NCI-H146 treated with DMSO at 0.1 percent for 48 hours (cell line): Measurements from ENCODE around the gene MAP2K2.
A peak's percentile ranks its signal among the peaks of the same experiment; 100 is the strongest.

Experiments
- DNase-seq: peaks from one replicate; lab custom pipeline; 2025; ENCODE audit not compliant: unreplicated experiment; lab: John Stamatoyannopoulos, UW

Gene MAP2K2

DNA sequence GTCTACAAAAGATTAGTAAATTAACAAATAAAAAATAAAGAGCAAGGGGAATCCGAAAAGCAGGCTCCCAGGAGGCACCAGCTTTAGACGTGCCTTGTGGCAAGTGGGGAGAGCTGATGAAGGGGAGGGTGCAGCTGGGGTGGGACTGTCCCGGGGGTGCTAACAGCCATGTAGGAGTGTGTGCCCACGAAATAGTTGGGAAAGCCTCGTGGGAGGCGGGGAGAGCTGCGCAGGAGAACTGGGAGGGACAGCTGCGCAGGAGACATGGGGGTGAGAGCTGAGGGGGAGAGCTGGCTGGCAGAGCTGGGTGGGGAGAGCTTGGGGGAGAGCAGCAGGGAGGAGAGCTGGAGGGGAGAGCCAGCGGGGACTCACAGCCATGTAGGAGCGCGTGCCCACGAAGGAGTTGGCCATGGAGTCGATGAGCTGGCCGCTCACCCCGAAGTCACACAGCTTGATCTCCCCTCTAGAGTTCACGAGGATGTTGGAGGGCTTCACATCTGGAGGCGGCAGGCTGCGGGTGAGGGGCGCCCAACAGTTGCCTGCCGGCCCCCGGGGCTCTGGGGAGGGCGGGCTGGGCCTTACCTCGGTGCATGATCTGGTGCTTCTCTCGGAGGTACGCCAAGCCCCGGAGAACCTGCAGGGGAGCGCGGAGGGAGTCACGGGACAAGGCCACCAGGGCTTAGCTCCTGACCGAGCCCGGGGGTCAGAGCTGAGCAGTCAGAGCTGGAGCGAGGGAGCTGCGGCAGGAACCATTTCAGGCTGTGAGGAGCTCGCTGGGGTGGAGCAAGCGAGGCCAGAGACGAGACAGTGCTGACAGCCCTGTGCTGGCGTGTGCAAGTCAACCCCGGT lies 23.1 kb downstream of the MAP2K2 start:
- no peak for DNase-seq

DNA sequence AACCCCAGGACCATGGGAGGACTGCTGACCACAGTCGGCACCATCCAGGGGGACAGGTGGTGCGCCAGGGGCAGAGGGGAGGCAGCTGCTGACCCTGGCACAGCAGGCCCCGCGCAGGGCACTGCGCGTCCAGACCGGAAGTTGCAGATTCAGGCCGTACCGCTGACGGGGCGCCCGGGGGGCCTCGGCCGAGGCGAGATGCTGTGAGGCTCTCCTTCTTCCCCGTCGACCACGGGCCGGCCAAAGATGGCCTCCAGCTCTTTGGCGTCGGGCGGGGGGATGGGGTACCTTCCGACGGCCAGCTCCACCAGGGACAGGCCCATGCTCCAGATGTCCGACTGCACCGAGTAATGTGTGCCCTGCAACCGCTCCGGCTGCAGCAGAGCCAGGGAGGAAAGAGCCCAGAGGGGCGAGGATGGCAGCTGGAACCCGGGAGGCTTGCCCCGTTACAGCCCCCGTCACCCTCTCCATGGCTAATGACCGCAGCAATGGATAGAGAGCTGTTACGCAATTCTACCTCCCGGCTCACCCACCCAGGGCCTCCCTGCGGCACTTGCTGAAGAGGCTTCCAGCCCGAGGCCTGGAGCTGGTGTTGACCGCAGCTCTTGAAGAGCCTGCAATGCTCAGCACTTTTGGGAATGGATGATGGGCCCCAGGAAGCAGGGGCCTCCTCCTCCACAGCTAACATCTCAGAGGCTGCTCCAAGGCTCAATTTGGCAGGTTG lies 24.7 kb downstream of the MAP2K2 start:
- DNase-seq: no peak

DNA sequence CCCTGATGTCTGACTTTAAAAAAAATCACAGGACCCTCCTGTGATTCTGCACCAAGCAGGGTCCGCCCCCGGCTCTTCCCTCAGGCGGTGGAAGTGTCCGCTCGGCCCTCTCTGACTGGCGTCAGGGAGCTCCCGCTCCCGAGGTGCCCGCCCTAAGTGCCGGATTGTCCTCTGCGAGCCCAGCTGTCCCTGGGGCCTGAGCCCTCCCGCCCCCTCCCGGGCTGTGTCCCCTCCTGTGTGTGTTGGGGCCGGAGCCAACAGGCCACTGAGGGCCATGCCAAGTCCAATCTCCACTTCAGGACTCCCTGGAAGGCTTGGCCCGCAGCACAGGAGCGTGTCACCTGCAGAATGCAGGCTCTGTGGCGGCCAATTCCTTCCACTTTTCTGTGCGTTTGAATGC lies 25.4 kb downstream of the MAP2K2 start:
- DNase-seq: no peak

DNA sequence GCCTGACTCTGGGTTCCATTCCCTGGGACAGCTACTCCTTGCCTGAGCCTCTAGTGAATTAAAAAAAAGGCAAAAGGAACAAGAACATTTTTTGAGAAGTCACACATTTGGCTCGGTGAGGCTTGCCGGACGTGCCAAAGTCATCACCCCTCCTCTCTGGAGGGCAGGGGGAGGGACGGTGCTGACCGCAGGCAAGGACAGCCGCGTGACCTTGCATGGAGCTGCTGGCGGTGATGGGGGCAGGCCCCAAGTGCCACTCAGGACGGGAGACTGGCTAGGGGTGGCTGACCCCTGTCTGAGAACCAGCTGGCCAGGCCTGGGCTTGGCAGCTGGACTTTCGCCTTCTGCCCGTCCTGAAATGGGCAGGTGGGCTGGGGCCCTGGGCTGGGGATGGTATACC lies 26.4 kb downstream of the MAP2K2 start:
- no peak for DNase-seq

DNA sequence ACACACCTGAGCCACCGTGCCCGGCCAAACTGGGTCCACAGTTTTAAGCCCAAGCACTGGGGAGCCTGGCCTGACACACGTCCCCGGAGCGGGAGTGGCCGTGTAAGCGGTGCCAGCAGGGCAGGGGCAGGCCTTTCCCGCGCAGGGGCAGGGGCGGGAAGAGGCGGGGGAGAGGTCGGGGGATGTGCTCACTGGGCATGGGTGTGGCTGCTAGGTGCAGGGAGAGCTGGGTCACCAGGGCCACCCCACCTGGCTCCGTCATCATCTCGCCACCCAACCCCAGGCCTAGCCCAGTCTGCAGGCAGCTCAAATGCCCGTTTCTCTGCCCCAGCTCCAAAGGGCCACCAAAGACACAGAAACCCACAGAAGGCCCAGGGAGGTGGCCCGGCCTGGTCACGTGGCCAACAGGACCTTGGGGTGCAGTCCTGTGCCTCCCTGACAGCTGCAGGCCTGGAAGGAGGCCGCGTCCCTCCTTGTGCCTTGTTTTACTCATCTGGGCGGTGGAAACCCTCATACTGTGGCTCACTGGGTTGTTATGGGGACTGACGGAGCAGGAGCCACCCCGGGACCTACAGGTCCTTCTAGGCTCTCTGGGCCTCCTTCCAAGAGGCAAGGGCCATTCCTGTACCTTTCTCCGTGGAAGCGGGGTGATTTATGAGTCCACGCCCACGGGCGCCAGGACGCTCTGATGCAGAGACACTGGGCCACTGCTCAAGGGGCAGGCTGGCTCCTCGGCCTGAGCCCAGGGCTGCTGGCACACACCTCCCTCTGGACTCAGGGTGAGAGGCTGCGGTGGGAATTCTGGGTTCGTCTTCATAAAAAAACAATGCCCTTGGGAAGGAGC lies 27.7 kb downstream of the MAP2K2 start:
- no peak for DNase-seq

DNA sequence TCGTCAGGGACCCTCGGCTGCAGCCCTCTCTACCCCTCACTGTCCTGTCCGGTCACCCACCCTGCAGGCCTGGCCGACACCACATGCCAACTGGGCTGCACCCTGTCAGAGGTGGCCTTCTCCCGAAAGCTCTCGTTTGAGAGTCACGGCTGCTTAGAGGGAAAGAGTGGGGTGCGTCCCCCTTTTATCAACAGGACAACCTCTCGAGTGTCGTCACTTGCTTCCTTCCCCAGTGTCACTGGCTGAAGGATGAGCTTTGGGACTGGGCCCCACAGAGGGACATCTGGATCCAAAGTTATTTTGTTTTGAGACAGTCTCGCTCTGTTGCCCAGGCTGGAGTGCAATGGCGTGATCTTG lies 28.5 kb downstream of the MAP2K2 start:
- DNase-seq: no peak

DNA sequence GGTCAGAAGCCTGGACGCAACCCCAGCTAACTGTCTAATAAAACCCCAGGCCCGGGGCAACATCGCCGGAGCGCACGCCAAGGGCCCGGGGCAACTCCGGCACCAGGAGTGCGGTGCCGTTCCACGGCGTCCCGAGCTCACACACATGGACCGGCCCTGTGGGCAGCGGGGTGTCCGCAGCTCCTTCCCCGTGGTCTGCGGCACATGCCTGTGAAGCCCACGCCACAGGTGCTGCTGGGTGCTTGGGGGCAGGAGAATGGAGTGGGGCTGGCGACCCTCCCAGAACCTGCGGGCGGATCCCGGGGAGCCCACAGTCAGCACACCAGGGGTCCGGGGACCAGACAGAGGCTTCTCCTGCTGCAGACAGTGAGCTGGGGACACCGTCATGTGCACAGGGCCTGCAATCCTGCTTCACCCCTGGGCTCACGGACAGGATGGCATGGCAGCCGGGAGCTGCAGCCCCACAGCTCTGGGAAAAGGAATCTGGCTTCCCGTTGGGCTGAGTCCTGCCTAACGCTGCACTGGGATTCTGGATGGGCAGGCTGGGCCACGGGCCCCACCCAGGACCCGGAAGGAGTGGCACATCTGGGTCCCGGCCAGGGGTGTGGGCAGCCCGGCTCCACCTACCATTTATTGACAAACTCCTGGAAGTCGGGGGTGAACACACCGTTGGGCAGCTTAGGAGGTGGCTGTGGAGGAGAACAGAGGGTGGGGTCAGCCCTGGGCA lies 29.0 kb downstream of the MAP2K2 start:
- no peak for DNase-seq

DNA sequence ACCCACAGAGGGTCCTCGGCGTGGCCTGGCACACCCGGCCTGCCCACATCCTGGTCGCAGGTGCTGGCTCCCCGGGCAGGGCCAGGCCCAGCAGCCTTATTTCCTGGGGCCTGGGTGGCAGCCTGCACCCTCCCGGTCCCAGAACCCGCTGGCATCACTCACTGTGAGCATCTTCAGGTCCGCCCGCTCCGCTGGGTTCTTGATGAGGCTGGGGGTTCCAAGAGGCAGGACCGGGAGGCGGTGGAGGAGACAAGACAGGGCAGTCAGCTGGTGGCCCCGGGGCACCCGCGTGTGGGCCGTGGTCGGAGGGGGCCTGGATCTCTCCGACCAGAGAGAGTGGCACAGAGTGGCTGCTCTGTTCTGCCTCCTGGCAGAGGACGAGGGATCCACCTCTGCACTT lies 29.6 kb downstream of the MAP2K2 start:
- no peak for DNase-seq

DNA sequence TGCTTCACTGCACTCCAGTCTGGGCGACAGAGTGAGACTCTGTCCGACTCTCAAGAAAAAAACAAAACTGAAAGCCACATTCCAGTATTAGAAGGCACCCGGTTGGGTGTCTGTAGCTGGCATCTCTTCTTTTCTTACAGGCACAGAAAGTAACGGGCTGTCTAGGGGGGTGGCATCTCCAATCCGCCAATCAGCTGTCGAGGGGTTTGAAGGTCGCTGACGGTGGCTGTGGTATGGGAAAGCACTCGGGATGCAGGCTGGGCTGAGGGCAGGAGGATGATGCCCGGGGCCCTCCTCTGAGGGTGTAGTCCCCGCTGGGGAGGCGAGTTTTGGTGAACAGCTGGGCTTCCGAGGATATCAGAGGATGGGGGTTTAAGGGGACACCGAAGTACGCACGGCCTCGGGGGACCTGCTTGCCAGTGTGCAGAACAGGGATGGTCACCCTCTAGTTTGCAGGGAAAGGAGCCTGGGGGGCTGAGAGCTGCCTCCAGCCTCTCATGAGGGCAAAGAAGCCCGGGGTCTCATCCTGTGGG lies 30.2 kb downstream of the MAP2K2 start:
- DNase-seq: no peak

DNA sequence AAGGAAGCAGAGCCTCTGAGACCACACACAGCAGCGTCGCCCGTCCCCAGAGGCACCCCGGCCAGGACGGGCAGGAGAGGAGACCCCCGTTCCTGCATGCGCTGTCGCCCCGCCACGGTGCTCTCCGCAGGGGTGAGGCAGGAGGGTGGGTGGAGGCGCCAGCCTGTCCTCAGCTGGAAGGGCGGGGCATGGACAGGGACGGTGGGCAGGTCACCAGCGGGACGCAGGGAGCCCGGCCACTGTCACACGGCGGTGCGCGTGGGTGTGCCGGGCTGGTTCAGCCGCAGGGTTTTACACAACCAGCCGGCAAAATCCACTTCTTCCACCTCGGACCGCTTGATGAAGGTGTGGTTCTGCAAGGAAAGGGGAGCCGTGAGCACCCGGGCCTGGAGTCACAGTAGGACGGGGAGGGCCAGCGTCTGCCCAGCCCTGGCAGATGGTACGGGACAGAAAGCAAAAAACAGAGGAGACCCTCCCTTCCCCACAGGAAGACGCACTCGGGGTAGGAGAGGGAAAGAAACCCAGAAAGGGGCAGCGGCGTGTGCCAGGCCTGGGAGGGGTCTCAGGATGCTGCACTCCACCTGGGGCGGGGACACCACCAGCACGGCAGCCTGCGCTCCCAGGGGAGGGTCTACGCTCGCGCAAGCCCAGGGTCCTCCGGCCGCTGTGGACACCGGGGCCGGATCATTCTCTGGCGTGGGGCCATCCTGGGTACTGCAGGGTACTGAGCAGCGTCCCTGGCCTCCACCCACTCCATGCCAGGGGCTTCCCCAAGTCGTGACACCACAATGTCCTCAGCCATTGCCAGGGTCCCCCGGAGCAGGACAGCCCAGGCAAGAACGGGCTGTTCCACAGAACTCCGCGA lies 33.3 kb downstream of the MAP2K2 start:
- DNase-seq: no peak

DNA sequence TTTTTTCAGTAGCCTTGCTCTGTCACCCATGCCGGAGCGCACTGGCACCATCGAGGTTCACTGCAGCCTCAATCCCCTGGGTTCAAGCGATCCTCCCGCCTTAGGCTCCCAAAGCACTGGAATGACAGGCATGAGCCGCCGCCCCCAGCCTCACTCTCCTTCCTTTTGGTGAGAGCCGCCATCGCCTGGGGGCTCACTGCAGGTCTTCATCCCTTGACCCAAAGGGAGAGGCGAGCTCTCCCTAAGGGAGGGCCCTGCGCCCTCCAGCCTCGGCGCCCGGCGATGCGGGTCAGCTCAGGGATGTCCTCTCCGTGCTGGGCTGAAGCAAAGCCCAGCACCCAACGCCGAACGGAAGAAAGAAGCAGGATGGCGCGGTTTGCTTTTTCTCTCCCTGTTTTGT lies 34.0 kb downstream of the MAP2K2 start:
- DNase-seq: no peak

DNA sequence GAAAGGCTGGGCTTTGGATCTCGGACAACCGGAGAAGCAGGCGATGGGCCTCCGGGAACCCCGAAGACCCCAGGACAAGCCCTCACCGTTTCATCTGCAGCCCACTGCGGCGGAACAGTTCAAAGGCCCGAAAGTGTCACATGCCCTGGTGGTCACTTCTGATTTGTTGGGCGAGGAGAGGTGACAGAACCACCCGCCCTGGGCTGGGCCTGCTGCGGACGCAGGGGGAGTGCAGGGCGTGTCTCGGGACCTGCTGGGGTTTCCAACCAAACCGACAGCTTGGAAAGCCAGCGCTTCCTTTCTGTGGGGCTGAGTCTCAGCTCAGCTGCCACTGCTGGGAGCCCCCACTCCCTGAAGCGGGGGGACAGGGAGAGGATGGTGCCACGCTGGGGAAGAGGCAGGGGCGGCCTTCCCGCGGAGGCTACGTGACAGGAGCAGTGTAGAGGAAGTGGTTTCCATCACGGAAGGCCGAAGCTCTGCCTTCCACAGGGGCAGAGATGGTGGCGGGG lies 34.5 kb downstream of the MAP2K2 start:
- no peak for DNase-seq

DNA sequence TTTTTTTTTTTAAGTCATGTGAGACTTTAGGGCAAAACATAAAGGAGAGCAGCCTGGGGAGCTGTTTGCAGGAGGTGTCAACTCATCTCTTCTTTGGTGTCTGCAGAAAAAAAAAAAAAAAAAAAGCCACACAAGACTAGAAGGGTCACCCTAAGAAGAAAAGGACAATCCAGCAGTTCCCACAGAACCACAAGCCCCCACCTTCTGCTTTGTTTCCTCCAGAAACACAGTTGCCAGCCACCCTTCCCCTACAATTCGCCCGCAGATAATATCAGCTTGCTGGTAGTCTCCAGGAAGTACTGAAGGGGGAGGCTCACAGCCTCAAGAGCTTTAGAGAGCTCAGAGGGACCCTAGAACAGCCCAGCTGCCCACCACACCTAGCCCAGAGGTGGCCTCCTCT lies 34.9 kb downstream of the MAP2K2 start:
- DNase-seq: no peak

DNA sequence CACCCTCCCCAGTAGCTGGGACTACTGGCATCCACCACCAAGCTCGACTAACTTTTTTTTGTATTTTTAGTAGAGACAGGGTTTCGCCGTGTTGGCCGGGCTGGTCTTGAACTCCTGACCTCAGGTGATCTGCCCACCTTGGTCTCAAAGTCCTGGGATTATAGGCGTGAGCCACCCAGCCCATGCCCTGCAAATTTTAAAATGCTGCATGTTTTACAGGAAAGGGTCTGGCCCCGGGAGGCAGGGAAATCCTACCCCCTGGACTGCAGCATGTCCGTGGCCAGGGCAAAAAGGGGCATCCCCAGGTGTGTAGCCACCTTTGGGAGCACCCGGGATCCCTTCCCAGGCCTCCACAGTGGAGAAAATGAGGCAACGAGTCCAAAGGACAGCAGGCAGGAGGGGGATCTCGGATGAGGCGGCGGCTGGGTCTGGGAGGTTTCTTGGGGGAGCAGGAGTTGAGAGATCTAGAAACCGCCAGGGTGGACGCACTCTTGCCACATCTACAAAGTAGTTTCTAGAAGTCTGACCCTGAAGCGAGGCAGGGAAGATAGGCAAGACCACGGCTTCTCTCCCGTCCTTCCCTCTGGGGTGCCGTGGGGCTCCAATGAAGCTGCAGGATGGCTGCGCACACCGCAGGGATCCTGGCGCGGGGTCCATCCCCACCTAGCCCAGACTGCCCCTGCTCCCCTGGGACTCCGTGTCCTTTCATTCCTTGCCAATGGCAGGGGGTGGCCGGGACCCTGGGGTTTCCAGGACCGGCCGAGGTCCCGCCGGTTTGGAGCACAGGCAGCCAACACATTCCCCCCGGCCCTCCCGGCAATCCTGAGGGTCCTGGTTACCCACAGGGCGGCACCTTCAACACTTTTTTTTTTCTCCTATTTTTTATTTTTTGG lies 35.9 kb downstream of the MAP2K2 start:
- no peak for DNase-seq

DNA sequence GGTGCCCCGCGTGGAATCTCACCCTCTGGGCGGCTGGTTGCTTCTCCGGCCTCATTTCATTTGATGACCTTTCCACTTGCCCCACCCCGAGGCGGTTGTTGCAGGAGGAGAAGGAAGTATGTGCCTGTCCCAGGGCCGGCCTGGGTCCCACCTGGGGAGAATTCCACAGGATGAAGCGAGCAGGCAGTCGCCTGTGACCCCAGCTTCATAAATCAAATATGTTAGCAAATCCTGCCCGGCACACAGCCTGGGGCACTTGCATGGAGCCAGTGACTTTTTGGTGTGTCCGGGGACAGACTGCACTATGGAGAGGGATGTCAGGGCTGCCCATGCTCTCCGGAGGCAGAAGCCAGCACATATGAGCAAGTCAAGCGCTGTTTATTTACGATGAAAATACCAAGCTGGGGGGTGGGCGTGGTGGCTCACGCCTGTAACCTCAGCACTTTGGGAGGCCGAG lies 37.5 kb downstream of the MAP2K2 start:
- DNase-seq: no peak

DNA sequence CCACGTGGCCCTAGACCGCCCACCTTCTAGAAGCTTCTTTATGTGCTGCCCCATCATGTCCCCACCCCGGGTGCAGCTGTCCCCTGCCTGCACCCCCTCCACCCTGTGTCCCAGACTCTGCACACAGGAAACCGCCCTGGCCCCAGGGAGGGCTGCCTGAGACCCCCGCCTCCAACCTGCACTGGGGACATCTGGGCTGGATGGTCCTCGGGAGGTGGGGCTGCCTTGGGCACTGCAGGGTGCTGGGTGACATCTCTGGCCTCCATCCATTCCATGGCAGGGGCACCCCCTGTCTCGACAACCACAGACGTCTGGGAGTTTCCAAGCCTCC lies 39.4 kb downstream of the MAP2K2 start:
- DNase-seq: no peak

DNA sequence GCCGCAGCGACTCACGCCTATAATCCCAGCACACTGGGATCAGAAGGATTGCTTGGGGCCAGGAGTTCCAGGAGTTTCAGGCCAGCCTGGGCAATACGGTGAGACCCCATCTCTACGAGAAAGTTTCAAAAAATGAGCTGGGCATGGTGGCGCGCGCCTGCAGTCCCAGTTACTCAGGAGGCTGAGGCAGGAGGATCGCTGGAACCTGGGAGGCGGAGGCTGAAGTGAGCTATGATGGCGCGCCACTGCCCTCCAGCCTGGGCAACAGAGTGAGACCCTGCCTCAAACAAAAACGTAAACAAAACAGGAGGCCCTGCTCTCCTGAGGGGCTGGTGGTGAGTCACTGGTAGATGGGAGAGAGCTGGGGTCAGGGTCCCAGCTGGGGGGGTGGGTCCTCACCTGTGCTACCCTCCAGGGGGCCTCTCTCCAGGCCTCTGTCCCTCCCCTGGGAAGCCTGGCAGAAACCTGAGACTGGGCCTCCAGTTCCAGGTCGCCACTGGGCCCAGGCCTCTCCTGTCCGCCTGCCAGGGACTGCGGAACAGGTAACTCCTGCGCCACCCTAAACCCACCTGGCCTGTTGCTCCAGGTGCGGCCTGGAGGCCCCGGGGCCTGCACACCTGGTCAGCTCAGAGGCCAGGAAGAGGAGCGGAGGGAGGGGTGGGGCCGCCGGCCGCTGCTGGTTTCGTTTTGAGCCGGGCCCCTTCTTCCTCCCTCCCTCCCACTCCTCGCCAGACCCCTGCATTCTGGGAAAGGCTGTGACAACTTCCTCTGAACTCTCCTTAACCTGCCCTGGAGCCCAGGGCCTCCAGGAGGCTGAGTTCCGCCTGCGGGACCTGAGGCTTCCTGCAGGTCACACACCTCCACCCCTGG lies 40.0 kb downstream of the MAP2K2 start:
- DNase-seq: peak; percentile 7

DNA sequence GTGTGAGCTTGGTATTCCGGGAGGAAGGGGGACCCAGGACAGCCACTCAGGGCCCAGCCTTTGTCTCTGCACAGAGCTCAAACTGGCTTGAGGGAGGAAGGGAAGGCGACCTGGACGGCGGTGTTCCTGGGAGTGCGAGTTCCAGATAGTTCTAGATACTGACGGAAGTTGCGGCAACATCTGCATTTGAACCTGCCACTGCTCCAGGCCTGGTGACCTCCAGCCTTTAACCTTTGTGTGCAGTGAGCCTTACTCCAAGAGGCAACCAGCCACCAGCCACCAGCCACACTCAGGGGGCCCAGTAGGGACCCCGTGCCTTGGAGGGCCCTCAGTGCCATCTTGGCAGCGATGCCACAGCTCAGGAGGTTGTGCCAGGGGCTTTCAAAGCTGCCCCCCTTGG lies 41.8 kb downstream of the MAP2K2 start:
- no peak for DNase-seq
